ENCODE results near the gene LYRM4.

LYRM4 gene

GRCh38 chr6:5181510-5182317, 79.0 kb downstream of the LYRM4 start:
- peak; percentile 70 to 75 for DNase-seq (ENCODE audit: low read depth in 1 of 2, low spot score in 1 of 2)
- TF ChIP-seq, protein P1, sequence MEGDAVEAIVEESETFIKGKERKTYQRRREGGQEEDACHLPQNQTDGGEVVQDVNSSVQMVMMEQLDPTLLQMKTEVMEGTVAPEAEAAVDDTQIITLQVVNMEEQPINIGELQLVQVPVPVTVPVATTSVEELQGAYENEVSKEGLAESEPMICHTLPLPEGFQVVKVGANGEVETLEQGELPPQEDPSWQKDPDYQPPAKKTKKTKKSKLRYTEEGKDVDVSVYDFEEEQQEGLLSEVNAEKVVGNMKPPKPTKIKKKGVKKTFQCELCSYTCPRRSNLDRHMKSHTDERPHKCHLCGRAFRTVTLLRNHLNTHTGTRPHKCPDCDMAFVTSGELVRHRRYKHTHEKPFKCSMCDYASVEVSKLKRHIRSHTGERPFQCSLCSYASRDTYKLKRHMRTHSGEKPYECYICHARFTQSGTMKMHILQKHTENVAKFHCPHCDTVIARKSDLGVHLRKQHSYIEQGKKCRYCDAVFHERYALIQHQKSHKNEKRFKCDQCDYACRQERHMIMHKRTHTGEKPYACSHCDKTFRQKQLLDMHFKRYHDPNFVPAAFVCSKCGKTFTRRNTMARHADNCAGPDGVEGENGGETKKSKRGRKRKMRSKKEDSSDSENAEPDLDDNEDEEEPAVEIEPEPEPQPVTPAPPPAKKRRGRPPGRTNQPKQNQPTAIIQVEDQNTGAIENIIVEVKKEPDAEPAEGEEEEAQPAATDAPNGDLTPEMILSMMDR (IDR thresholded peaks at IDR 0.05; ENCODE audit: insufficient read depth, low read length) = no peak
- TF ChIP-seq SPI1 (IDR thresholded peaks at IDR 0.05; ENCODE audit: borderline replicate concordance, low read depth) = no peak
- TF ChIP-seq POLR2AphosphoS5 (IDR thresholded peaks at IDR 0.05; ENCODE audit: low read depth) = no peak
- TF ChIP-seq, protein P2, sequence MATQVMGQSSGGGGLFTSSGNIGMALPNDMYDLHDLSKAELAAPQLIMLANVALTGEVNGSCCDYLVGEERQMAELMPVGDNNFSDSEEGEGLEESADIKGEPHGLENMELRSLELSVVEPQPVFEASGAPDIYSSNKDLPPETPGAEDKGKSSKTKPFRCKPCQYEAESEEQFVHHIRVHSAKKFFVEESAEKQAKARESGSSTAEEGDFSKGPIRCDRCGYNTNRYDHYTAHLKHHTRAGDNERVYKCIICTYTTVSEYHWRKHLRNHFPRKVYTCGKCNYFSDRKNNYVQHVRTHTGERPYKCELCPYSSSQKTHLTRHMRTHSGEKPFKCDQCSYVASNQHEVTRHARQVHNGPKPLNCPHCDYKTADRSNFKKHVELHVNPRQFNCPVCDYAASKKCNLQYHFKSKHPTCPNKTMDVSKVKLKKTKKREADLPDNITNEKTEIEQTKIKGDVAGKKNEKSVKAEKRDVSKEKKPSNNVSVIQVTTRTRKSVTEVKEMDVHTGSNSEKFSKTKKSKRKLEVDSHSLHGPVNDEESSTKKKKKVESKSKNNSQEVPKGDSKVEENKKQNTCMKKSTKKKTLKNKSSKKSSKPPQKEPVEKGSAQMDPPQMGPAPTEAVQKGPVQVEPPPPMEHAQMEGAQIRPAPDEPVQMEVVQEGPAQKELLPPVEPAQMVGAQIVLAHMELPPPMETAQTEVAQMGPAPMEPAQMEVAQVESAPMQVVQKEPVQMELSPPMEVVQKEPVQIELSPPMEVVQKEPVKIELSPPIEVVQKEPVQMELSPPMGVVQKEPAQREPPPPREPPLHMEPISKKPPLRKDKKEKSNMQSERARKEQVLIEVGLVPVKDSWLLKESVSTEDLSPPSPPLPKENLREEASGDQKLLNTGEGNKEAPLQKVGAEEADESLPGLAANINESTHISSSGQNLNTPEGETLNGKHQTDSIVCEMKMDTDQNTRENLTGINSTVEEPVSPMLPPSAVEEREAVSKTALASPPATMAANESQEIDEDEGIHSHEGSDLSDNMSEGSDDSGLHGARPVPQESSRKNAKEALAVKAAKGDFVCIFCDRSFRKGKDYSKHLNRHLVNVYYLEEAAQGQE (IDR thresholded peaks at IDR 0.05; ENCODE audit: insufficient replicate concordance, low read depth) = no peak
- no peak for TF ChIP-seq GABPA (IDR thresholded peaks at IDR 0.05; ENCODE audit: low read depth)
- H3K4me3 ChIP-seq (replicated peaks; ENCODE audit: insufficient read depth, low read length) = no peak overlapping the region
- H3K27ac ChIP-seq (replicated peaks) = no peak overlapping the region
- no peaks in the 10 kb centered on the region for H3K27me3 ChIP-seq (ENCODE audit: insufficient read depth, poor library complexity, severe bottlenecking)

DNA sequence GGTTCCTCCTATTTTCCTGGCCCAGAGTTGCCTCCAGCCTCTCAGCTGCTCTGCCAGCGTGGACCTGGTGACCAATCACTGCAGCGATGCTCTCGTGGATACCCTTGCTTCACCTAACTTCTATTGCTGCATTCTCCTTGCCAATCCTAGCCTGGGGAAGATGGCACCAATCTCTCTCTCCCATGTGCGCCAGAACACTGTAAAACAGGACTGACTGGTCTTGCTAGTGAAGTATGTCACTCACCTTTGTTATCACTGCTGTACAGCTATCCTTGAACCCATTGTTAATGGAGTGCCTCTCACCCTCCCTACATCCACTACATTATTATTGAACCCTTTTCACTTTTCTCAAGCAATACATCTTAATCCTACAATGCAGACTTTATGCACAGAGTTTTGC, 80.1 kb downstream of the LYRM4 start:
- no peak overlapping the region for H3K27ac ChIP-seq (replicated peaks)

DNA sequence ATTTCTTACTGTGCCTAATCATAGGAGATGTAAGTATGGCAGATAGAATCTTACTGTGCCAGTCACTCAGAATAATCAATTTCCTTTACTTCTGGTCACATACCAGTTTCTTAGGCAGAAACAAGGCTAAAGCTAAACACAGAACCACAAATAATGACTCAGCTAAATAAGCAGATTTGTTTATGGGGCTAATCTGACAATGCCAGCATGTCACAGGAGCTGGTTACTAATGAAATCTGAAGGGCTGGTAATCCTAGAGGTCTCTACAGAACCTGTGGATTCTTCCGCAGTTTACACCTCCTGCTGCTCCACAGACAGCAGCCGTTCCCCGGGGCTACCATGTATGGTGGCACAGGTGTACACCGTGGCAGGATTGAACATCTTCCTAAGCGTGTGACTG, 80.8 kb downstream of the LYRM4 start:
- no peak for DNase-seq (ENCODE audit: low read depth in 1 of 2, low spot score in 1 of 2)
- TF ChIP-seq GABPA (IDR thresholded peaks at IDR 0.05; ENCODE audit: low read depth) (no peak), SPI1 (IDR thresholded peaks at IDR 0.05; ENCODE audit: borderline replicate concordance, low read depth) (no peak), POLR2AphosphoS5 (IDR thresholded peaks at IDR 0.05; ENCODE audit: low read depth) (no peak)
- TF ChIP-seq, protein P2 (IDR thresholded peaks at IDR 0.05; ENCODE audit: insufficient replicate concordance, low read depth) = no peak
- TF ChIP-seq, protein P1 (IDR thresholded peaks at IDR 0.05; ENCODE audit: insufficient read depth, low read length) = no peak

More for the DNA sequence above, 80.1 kb downstream of the LYRM4 start:
- no peak overlapping the region for H3K4me3 ChIP-seq (replicated peaks; ENCODE audit: insufficient read depth, low read length)
- no peaks in the 10 kb centered on the region for H3K27me3 ChIP-seq (ENCODE audit: insufficient read depth, poor library complexity, severe bottlenecking)
- TF ChIP-seq SPI1 (IDR thresholded peaks at IDR 0.05; ENCODE audit: borderline replicate concordance, low read depth) (no peak), GABPA (IDR thresholded peaks at IDR 0.05; ENCODE audit: low read depth) (no peak), POLR2AphosphoS5 (IDR thresholded peaks at IDR 0.05; ENCODE audit: low read depth) (no peak)
- TF ChIP-seq, protein P2 (IDR thresholded peaks at IDR 0.05; ENCODE audit: insufficient replicate concordance, low read depth) = no peak
- TF ChIP-seq, protein P1 (IDR thresholded peaks at IDR 0.05; ENCODE audit: insufficient read depth, low read length) = no peak
- no peak for DNase-seq (ENCODE audit: low read depth in 1 of 2, low spot score in 1 of 2)

More for the DNA sequence above, 80.8 kb downstream of the LYRM4 start:
- H3K27ac ChIP-seq (replicated peaks) = no peak overlapping the region
- no peaks in the 10 kb centered on the region for H3K27me3 ChIP-seq (ENCODE audit: insufficient read depth, poor library complexity, severe bottlenecking)
- H3K4me3 ChIP-seq (replicated peaks; ENCODE audit: insufficient read depth, low read length) = no peak overlapping the region
